OCI-LY7 (cell line): ENCODE data around the gene RTL10. TPM values are rescaled to one million over a fixed set of nuclear protein-coding genes. Genes with fewer than 3 reads are reported as not detected.

Experiments used
- BruUV-seq: library from RNA; stranded (reverse); fragments of 400-500 nt; replicated peaks from 2 replicates; lab custom pipeline; 2021; lab: Mats Ljungman, UMichigan
- CTCF ChIA-PET: fragments of 300-600 bp; sonication (Branson Sonifier 250); formaldehyde crosslinking; loops from one replicate; lab custom pipeline; 2022; ENCODE audit warnings: antibody characterized with exemption; ENCODE audit not compliant: unreplicated experiment; lab: Charles Lee
- POLR2A ChIA-PET: fragments of 300-600 bp; sonication (Branson Sonifier 250); formaldehyde crosslinking; loops from one replicate; lab custom pipeline; 2022; ENCODE audit warnings: antibody characterized with exemption; lab: Charles Lee
- DNase-seq: peaks from one replicate; pipeline ENCODE4 v3.0.0-alpha.2; 2015; ENCODE audit warnings: low spot score
- H2AFZ ChIP-seq: fragments of 200-600 bp; sonication (generic), shearing (Covaris generic); 2 replicates; pipeline ENCODE4 v1.6.1; 2014; ENCODE audit warnings: mild to moderate bottlenecking, antibody characterized with exemption, low read length, moderate library complexity
- H3K27ac ChIP-seq: fragments of 200-600 bp; sonication (generic); 2 replicates; pipeline ENCODE4 v1.5.1; 2014; ENCODE audit warnings: mixed run types, low read depth, mild to moderate bottlenecking, moderate library complexity, low read length, inconsistent platforms; ENCODE audit not compliant: poor library complexity, severe bottlenecking
- H3K36me3 ChIP-seq: fragments of 200-600 bp; sonication (generic); 2 replicates; pipeline ENCODE4 v1.6.1; 2014; ENCODE audit warnings: mild to moderate bottlenecking, antibody characterized with exemption, low read length, moderate library complexity, mixed read lengths; ENCODE audit not compliant: insufficient read depth
- H3K4me1 ChIP-seq: fragments of 200-600 bp; sonication (generic); 2 replicates; pipeline ENCODE4 v1.5.1; 2014; ENCODE audit warnings: mild to moderate bottlenecking, low read length; ENCODE audit not compliant: insufficient read depth, poor library complexity, severe bottlenecking
- H3K4me2 ChIP-seq: fragments of 200-600 bp; sonication (generic); 2 replicates; pipeline ENCODE4 v1.6.1; 2014; ENCODE audit warnings: mild to moderate bottlenecking, low read length
- H3K4me3 ChIP-seq: fragments of 200-600 bp; sonication (generic); 2 replicates; pipeline ENCODE4 v1.5.1; 2014; ENCODE audit warnings: mild to moderate bottlenecking, low read depth, low read length; ENCODE audit not compliant: poor library complexity, severe bottlenecking
- H3K79me2 ChIP-seq: fragments of 200-600 bp; sonication (generic); 2 replicates; pipeline ENCODE4 v1.6.1; 2016; ENCODE audit warnings: low read depth, mild to moderate bottlenecking, low read length, moderate library complexity, mixed read lengths; ENCODE audit not compliant: insufficient read depth
- H3K9me2 ChIP-seq: fragments of 200-600 bp; sonication (generic); 2 replicates; pipeline ENCODE4 v1.6.1; 2016; ENCODE audit warnings: mild to moderate bottlenecking, low read length, mixed read lengths; ENCODE audit not compliant: insufficient read depth
- H3K9me3 ChIP-seq: fragments of 200-600 bp; sonication (generic); 2 replicates; pipeline ENCODE4 v1.6.1; 2014; ENCODE audit warnings: mild to moderate bottlenecking, mixed run types, low read length, mixed read lengths
- H4K20me1 ChIP-seq: fragments of 200-600 bp; sonication (generic); 2 replicates; pipeline ENCODE4 v1.6.1; 2014; ENCODE audit warnings: mild to moderate bottlenecking, antibody characterized with exemption, low read length, moderate library complexity, mixed read lengths; ENCODE audit not compliant: insufficient read depth
- CTCF ChIP-seq: fragments of 200-600 bp; sonication (generic); conservative IDR thresholded peaks from 2 replicates; pipeline ENCODE4 v1.5.1; 2014; ENCODE audit warnings: mild to moderate bottlenecking, antibody characterized with exemption, low read length, moderate library complexity, mixed read lengths
- EZH2phosphoT487 ChIP-seq: fragments of 200-600 bp; sonication (generic); IDR thresholded peaks from 2 replicates; pipeline ENCODE4 v1.6.1; 2018; ENCODE audit warnings: low read depth, borderline replicate concordance, mild to moderate bottlenecking, mixed run types, antibody characterized with exemption, low read length, moderate library complexity, mixed read lengths
- intact Hi-C: fragments of 100-400 bp; cut with micrococcal nuclease; formaldehyde crosslinking; loops from one replicate; pipeline ENCODE4 v1.10.0; 2022; ENCODE audit not compliant: unreplicated experiment
- total RNA-seq, 2 experiments: library from RNA; depleted of rRNA in 1 of 2; stranded (reverse); fragments of >200 nt in 1 of 2; shearing (Covaris generic) in 1 of 2; gene quantifications; 2 replicates each; pipeline ENCODE4 v1.2.3, GENCODE V29; 2014 to 2022

Gene RTL10
- total RNA-seq, 2 experiments from 2014 or later = 26.2 to 28.2 TPM

- Histone ChIP-seq H3K27ac (no peak overlapping the region), H3K4me2 (no peak overlapping the region), H3K9me2 (no peaks in the 10 kb centered on the region), H4K20me1 (no peaks in the 10 kb centered on the region), H3K4me1 (peaks cover 30% of the 10 kb centered on the region), H3K4me3 (no peak overlapping the region), H3K36me3 (no peaks in the 10 kb centered on the region), H3K79me2 (peaks cover 7% of the 10 kb centered on the region; the same call in 1 of the 2 replicates), H2AFZ (no peak overlapping the region), H3K9me3 (no peaks in the 10 kb centered on the region)
- no TSS peak for BruUV-seq
- TF ChIP-seq EZH2phosphoT487 (no peak), CTCF (no peak)
- intact Hi-C loops = no loop called here
- no peak for DNase-seq
- CTCF ChIA-PET = no interaction called here
- POLR2A ChIA-PET = no interaction called here
Measured at GRCh38 chr22:19882446-19883381, 28.0 kb upstream of the RTL10 start.

GRCh38 chr22:19880786-19881569, 26.3 kb upstream of the RTL10 start:
- H2AFZ ChIP-seq = no peak overlapping the region
- no peaks in the 10 kb centered on the region for H4K20me1 ChIP-seq
- peaks cover 13% of the 10 kb centered on the region for H3K4me1 ChIP-seq
- no peak overlapping the region for H3K4me3 ChIP-seq
- no peaks in the 10 kb centered on the region for H3K79me2 ChIP-seq
- ChIA-PET POLR2A (no interaction called here), CTCF (no interaction called here)
- H3K36me3 ChIP-seq = no peaks in the 10 kb centered on the region
- H3K9me2 ChIP-seq = no peaks in the 10 kb centered on the region
- H3K27ac ChIP-seq = no peak overlapping the region
- no TSS peak for BruUV-seq
- DNase-seq = no peak
- H3K9me3 ChIP-seq = no peaks in the 10 kb centered on the region
- intact Hi-C loops = no loop called here
- TF ChIP-seq EZH2phosphoT487 (no peak), CTCF (no peak)
- no peak overlapping the region for H3K4me2 ChIP-seq
